GM19351 (cell line): ENCODE measurements around the gene HBS1L.

Source experiments
- ATAC-seq: cut with Tn5 transposase; IDR thresholded peaks from one replicate; pipeline ENCODE4 v1.9.1; 2021; ENCODE audit warnings: mild to moderate bottlenecking, moderate library complexity; ENCODE audit not compliant: unreplicated experiment

The HBS1L gene

DNA sequence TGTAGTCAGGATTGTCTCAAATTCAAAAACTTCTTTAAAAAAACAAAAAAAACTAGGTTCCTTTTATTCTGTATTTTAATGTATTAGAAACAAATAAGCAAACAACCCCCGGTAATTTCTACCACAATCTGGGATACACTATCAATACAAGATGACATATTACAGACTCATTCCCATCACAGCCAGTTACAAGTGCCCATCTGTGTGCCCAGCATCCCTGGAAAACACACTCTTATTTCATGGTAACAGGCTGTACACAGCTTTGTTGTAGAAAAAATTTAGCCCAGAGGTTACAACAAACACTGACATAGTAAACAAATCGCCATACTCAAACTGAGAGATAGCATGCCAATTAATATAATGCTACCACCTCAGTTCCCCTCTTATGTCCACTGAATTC is 16.3 kb downstream of the HBS1L start:
- ATAC-seq: no peak

DNA sequence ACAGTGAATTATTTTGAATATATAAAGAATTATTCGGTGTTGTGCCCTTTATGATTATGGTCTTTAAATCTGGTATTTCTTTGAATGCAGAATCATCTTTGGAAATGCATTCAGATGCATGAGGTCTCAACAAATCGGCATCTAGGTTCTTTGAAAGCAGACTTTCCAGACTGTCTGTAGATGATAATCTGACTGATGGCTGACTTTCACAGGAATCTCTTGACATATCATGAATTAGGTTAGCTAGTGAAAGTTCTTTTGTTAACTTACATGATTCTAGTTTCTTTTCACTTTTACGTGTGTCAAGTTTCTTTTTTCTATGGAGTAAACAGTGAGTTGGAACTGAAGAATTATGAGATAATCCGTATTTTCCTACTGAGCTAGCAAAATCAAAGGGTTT is 17.1 kb downstream of the HBS1L start:
- ATAC-seq: no peak

DNA sequence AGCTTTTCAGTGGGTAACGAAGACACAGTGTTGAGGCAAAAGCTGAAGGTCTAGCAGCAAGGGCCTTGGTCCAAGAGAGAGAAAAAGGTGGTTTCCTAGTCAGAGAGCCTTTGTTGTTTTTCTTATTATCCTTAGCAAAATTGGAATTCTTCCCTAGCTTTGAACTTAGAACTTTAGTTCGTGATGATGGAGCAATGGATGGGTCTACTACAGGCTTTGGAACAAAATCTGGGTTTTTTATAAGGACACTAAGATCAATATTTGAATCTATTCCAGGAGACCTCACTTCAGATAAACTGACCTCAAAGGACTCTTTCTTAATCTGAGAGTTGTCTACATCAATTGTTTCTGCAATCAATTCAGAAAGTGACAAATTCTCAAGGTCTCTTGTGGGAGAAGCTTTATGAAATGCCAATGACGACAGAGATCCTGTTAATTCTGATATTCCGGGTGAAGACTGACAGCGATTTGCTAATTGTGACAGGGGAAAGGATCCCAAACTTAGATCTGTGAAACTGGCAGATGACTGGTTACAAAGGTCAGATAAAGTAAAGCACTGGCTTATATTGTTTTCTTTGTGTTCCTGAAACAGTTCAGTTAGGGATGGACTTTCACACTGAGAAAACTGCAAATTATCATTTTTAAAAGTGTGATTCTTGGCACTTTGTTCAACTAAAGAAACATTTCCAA is 17.7 kb downstream of the HBS1L start:
- ATAC-seq: no peak

DNA sequence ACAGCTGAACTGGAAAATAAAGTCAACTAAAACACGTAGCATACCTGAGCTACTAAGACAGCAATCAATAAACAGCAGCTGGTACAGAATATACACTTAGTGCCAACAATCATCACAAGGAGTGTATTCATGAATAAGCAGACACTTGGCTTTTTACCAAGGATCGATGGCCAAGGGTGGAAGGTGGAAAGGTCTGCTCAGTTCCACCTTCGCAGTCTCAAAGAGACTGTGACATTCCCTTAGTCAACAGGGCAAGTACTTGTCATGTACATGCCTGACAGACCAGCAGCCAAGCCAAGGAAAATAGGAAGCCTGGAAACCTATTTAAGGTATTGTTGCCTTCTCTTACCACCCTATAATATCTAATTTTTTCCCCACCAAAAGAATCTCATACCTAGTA is 21.4 kb downstream of the HBS1L start:
- no peak for ATAC-seq

DNA sequence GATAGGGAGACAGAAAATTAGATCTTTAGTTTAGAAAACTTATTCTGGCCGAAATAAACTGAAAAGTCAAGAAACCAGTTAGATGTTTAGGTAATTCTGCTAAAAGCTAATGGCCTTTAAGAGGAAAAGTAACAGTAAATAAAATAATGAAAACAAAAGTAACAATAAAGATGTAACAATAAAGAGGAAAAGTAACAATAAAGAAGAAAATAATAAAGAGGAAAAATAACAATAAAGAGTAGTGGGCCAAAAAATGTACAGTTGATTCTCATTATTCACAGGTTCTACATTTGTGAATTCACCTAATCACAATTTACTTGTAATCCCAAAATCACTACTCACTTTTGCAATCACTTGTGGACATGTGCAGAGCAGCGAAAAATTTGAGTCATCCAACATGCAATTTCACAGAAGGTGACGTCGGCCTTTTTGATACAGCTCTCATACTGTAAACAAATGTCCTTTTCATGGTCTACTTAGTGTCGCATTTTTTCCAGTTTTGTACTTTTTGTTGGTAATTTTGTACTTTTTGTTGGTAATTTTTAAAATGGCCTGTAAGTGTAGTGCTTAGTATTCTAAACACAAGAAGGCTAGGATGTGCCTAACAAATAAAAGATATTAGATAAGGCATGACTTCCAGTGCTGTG is 24.0 kb downstream of the HBS1L start:
- no peak for ATAC-seq

DNA sequence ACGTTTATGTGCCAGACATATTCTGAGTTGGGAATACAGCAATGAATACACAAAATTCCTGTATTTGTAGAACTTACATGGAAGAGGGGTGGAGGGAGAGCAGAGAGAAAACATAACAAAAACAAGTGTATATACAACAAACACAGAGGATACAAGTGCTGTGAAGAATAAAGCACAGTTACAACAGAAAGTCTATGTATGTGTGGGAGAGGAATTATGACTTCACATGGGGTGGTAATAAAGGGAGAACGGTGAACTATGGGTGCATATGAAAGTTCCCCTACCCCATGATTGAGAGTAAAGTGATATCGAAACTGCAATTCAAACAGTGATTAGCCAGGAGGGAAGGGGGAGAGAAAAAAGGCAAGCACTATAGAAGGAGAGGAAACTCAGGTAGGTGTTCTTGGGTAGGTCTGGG is 24.6 kb downstream of the HBS1L start:
- peak; percentile 97 for ATAC-seq

DNA sequence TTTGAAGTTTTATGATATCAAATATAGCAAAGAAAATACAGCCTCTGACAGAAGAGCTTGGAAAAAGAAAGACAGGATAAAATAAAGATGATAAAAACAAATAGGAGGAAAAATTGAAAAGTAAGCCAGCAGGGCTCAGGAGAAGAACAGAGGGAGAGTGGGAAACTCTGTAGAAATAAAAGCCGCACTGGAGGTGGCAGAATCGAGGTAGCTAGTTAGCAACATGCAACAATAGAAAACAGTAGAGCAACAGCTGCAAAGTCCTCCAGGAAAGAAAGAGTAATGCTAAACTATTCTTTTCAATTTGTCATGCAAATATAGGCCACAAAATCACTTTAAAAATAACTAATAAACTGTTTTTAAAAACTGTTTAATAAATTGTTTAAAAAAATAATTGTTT is 28.8 kb downstream of the HBS1L start:
- ATAC-seq: no peak

DNA sequence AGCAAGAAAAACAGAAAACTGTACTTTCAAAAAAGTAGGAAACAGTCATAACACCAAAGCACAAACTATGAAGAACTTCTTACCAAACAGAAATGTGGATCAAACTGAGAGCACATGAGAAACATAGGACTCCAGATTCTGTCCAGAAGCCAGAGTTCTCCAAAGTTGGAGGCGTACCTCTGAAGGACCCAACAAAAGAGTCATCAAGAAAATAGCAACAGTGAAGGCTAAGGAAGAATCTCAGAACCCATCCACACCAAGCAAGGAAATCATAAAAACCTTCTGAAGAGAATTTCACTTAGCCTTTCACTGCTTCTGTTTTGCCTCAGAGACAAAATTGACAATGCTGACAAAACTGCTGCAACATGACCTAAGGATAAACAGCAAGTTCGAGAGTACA is 29.4 kb downstream of the HBS1L start:
- ATAC-seq: no peak

DNA sequence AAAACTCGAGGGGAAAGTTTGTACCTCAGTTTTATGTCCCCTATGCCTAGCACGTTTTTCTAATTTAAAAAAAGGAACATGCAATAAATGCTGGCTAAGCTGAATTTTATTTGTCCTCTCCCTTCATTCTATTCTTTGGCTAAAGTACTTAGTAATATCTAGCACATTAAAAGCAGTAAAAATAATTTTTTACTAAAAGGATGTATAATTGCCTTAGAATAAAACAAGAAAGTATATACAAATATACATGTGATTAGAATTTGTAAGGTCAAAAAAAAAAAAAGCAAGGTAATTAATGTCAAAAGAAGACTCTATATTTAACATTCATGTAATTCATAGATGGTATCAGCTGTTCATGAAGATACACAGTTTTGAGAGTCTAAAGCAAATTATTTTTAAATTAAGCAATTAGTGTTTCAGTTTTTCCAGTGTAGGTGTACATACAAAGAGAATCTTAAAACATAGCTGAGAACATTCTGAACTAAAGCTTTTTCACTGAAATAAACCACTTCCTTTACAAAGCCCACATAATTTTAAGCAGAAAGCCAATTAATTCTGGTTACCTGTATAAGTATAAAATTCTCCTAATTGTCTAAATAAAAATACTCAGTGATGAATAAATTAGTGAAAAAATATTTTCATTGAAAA is 32.4 kb downstream of the HBS1L start:
- no peak for ATAC-seq

DNA sequence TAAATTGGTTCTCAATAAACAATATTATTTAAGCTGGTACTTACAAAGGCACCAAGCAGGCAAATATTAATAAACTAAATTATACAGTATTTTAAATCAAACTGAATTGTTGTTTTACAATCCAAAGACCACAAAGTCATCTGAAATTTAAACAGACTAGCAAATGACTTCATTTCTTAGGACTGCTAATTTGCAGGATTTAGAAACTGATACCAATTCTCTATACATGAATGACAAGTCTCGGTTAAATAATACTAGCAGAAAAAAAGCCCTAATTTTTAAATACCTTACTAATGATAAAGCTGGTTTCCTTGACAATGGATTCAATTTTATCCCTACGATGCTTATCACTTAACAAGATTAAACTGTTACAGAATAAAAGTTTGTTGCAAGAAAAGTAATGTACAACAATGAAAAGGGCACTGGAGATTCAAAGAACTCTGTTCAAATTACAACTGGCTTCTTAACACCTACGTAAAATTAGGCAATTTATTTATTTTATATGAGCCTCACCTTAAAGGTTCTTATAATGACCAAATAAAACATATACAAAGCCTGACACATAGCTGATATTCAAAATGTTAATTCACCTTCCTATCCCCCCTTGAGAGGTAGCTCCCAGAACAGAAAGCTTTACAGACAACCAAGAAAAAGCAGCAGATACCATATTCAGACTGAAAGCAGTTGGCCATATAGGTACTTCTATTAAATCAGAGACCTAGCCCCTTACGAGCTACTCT is 33.1 kb downstream of the HBS1L start:
- peak; percentile 73 for ATAC-seq

DNA sequence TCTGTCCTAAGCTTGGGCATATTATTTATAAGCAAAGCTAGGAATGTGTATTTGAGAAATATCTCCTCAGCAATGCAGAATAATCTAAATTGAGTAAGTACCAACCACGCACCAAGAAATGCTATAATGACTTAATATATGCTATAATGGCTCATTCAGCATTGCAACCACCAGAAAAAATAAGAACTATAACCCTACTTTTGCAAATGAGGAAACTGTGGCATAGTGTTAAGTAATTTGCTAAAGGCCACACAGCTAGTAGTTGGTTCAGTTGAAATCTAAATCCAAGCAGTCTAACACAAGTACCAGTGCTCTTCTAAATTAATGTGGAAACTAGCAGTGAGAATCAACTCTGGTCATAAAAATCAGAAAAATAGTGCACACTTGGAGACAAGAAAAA is 35.7 kb downstream of the HBS1L start:
- no peak for ATAC-seq

DNA sequence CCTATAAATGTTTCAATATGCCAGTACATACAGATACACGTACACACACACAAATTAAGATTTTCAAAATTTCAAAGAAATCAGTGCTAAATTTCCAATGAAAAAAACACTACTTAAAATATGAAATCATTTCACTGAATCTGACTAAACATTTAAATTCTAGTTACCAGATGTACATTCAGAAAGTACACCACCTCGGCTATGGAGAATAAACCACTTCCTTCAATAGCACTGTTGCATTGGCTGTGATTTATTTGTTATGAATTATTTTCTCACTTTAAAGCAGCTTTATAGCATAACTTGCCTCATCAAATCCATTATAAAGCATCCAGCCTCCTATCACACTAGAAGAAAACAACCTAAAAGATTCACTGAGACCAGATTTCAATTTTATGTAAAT is 36.6 kb downstream of the HBS1L start:
- ATAC-seq: no peak

DNA sequence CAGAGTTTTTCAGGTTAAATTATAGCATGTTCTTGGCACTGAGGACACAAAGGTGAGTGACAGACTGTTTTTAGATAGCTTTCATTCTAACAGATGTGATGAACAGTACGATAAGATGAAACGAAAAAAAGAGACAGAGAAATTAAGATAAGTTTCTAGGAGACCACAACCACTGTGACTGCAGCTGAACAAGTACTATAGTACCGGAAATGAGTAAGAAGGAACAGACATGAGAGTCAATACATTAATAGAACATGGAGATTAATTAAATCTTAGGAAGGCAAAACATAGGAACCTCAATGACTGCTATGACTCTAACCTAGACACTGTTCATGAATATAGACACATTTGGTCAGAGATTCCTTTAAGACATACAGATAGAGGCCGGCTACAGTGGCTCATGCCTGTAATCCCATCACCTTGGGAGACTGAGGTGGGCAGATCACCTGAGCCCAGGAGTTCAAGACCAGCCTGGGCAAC is 40.2 kb downstream of the HBS1L start:
- peak; percentile 93 for ATAC-seq

DNA sequence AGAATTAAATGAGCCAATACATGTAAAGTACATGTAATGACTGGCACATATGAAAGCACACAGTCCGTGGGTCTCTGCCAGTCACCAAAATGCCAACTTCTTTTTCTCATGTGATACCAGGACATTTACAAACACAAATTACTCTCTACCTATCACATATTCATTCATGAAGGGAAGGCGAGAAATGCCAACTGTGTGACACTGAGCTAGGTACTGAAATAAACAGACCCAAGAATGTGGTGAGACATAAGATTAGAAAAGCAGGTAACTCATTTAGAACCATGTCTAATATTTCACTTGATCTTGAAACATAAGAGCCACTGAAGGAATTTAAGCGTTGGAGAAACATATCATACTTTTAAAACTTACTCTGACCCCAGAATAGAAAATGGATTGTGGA is 41.4 kb downstream of the HBS1L start:
- ATAC-seq: no peak

DNA sequence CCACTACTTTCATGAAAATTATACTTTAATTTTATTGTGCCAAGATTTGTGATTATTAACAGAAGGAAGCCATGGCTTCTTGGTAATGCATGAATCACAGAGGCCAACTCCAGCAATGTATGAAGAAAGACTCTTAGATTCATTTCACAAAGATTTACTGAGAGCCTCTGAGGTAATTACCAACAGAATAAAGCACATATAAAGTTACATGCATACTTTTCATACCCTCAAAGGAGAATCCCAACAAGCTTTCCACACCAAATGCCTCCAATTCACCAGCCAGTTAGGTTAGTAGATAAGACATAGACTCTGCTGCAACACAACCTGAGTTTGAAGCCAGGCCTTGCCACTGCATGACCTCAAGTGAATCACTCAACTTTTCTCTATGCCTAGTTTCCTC is 41.9 kb downstream of the HBS1L start:
- no peak for ATAC-seq

DNA sequence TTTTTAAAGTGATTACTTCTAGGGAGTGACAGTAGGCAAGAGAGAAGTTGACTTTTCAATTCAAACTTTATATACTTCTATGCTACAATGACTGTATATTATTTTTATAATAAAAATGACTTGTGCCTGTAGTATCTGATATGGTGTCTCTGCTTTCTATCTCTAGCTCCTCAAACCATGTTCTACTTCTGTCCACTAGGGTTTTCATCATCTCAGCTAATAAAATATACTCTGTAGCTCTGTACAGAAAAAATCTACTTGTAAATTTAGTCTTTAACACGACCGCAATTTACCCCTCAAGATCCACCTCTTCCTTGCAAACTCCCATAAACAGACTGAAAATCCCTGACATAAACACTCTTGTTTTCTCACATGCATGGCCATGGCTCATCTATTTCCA is 42.3 kb downstream of the HBS1L start:
- no peak for ATAC-seq

DNA sequence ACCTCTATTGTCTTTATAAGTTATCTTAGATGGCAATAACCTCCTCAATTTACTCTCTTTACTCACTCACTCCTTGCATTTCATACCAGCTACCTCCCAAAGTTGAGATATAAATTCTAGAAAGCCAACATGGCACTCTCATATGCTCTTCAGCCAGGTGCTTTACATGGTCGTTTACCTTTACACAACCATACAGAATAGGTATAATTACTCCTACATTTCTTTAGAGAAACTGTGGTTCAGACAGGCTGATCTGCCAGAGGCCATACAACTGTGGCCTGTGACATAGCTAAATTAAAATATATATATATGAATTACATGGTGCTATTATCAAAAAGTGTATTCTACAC is 45.7 kb downstream of the HBS1L start:
- peak; percentile 14 for ATAC-seq

DNA sequence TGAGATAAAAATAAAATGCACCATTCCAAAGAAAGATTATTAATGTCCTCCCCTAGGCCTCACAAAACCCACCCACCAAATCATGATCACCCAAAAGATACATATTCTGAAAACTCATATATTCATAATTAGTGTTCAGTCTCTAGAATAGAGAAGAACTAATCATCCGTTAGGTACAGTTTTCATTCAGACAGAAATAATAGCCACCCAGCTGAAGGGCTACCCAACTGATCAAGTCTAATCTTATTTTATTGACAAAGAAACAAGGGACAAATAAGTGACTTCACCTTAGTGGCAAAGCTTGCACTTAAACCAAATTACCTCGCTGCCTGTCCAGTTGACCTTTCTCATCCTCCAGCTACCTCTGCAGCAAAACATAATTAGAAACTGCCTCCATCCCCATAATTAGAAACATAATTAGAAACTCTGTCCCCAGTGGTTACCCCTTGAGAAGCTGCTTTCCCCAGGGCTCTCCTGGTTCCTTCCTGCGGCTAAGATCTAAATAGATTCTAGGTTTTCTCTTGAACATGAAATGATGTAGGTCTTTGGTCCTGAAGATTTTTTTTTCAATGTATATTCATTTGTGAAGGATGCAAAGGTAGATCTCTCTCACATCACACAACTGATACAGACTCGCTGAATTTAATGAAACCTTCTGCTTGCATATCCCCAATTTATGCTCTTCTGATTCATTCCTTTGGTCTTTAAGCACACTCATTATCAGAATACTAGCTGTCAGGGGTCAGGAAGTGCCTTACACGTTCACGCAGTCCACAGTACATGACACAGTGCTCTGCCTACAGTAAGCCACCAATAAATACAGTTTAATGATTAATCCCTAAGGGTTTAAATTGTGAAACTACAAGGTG is 46.3 kb downstream of the HBS1L start:
- peak; percentile 84 for ATAC-seq

DNA sequence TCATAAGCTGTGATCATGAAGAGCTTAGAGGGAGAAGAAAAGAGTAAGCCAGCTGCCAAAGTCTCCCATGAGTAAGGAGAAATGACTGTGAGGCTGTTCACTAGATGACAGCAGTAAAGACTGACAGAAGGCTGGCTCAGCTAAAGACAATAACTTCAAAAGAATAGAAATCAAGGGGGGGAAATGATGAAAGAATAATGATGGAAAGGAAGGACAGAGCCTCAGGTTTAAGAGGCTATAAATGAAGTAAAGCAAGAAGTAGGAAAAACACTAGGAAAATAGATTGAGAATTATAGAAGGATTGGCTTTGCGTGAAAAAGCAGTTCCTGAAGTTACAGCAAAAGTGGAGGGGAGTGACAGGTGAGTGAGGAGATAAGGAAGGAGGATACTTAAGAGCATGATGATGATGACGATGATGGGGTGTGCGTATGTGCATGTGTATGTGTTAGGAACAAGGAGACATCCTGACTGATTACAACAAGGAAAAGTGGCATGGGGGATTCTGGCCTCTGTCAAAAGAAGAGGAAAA is 48.2 kb downstream of the HBS1L start:
- no peak for ATAC-seq

DNA sequence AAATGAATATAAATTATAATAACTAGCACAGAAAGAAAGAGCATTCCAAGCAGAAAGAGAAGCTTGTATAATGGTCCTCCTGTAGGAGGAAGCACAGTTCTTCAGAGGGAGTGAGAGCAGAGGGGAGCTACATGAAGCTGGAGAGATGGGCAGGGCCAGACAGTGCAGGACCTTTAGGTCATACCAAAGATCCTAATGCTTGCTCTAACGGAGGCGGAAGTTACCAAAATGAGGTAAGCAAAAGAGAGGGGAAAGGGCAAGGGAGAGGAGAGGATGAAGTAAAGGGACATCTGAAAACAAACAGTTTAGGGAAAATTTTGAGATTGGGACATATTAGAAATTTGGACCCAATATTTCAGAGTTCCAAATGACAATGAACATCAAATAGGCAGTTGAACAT is 50.2 kb downstream of the HBS1L start:
- ATAC-seq: no peak
